ENCODE measurements around the gene AURKA.

GRCh38 chr20:56328861-56329260 lies 63.2 kb downstream of the AURKA start:
- TF ChIP-seq CREB5 (CRISPR knock-in tag; IDR thresholded peaks at IDR 0.05; ENCODE audit: low read depth): no peak
- TF ChIP-seq TOX (CRISPR knock-in tag; IDR thresholded peaks at IDR 0.05; ENCODE audit: borderline replicate concordance): no peak
- TF ChIP-seq ARNTL (CRISPR knock-in tag; IDR thresholded peaks at IDR 0.05; ENCODE audit: borderline replicate concordance, low read depth): no peak
- no peak for TF ChIP-seq ZFP30 (CRISPR knock-in tag; IDR thresholded peaks at IDR 0.05)
- no peak for TF ChIP-seq ESRRG (CRISPR knock-in tag; IDR thresholded peaks at IDR 0.05)
- no peak for TF ChIP-seq GLIS3 (CRISPR knock-in tag; IDR thresholded peaks at IDR 0.05)
- TF ChIP-seq PATZ1 (CRISPR knock-in tag; IDR thresholded peaks at IDR 0.05; ENCODE audit: borderline replicate concordance): no peak
- TF ChIP-seq, protein P1, sequence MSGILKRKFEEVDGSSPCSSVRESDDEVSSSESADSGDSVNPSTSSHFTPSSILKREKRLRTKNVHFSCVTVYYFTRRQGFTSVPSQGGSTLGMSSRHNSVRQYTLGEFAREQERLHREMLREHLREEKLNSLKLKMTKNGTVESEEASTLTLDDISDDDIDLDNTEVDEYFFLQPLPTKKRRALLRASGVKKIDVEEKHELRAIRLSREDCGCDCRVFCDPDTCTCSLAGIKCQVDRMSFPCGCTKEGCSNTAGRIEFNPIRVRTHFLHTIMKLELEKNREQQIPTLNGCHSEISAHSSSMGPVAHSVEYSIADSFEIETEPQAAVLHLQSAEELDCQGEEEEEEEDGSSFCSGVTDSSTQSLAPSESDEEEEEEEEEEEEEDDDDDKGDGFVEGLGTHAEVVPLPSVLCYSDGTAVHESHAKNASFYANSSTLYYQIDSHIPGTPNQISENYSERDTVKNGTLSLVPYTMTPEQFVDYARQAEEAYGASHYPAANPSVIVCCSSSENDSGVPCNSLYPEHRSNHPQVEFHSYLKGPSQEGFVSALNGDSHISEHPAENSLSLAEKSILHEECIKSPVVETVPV (CRISPR knock-in tag; IDR thresholded peaks at IDR 0.05): no peak
- no peak for TF ChIP-seq ZNF565 (CRISPR knock-in tag; conservative IDR thresholded peaks at IDR 0.05; ENCODE audit: low read depth)
- TF ChIP-seq, protein P2, sequence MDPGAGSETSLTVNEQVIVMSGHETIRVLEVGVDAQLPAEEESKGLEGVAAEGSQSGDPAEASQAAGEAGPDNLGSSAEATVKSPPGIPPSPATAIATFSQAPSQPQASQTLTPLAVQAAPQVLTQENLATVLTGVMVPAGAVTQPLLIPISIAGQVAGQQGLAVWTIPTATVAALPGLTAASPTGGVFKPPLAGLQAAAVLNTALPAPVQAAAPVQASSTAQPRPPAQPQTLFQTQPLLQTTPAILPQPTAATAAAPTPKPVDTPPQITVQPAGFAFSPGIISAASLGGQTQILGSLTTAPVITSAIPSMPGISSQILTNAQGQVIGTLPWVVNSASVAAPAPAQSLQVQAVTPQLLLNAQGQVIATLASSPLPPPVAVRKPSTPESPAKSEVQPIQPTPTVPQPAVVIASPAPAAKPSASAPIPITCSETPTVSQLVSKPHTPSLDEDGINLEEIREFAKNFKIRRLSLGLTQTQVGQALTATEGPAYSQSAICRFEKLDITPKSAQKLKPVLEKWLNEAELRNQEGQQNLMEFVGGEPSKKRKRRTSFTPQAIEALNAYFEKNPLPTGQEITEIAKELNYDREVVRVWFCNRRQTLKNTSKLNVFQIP (CRISPR knock-in tag; IDR thresholded peaks at IDR 0.05; ENCODE audit: borderline replicate concordance, low read depth): no peak
- TF ChIP-seq ZFP3 (CRISPR knock-in tag; IDR thresholded peaks at IDR 0.05): no peak

All from SK-N-SH treated with all-trans-retinoic acid at 6 μM for 48 hours (cell line).